ENCODE measurements around the gene SFT2D1. TPM values are rescaled to one million over a fixed set of nuclear protein-coding genes. Genes with fewer than 3 reads are reported as not detected.

Gene SFT2D1
- total and polyA plus RNA-seq, 2 of the 4 experiments (the other 2 are of a cell fraction), result 10.2 to 45.8 TPM

DNA sequence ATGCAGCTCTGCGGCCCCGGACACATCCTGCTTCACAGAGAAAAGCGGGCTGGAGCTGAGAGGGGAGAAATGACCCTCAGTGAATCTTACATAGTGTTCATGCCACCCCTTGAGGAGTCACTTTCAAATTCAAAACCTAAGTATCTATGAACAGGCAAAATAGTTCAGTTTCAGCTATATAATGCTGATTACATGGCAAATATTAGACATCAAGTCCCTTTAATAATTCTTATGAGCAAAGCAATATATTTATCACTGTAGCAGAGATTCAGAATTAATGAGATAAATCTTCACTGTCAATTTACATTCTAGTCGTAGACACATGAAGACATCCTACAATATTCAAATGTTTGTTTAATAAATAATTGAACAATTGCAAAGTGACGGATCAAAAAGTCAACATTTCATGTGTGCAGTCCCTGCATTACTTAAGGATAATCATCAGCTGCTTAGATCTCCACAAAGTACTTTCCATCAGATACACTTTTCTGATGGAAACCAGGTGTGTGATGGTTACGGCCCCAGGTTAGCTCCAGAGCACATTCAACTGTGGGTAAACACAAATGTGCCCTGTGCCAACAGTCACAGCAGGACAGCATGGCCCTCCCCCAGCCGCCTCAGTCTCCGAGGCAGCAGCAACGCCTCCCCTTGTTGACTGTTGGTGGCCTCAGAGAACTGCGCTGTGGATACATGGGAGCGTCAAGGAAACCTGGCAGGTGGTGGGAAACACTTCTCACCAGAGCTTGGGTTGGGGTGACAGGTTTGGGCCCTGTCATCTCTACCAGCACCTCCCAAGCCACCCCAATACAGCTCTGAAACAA, 33.4 kb downstream of the SFT2D1 start:
- dilution Hi-C loops (cut with HindIII; ENCODE audit: low sequenced_read_pairs, unreplicated experiment) (no loop called here), intact Hi-C loops (cut with micrococcal nuclease) (no loop called here), in situ Hi-C loops (cut with MboI; ENCODE audit: low sequenced_read_pairs) (no loop called here)
- Histone ChIP-seq H3K36me3 (ENCODE audit: control insufficient read depth, insufficient read depth, low read length) (no peaks in the 10 kb centered on the region), H2AK5ac (ENCODE audit: low read depth, low read length) (no peak overlapping the region), H4K5ac (ENCODE audit: low read depth, low read length) (no peak overlapping the region), H3K18ac (ENCODE audit: low read depth, low read length) (no peak overlapping the region), H3K4me2 (ENCODE audit: low read depth, low read length) (no peak overlapping the region; the same call in 1 of the 2 replicates), H4K8ac (ENCODE audit: low read depth in 2 of 2, low read length in 2 of 2) (no peak overlapping the region), H3K23ac (ENCODE audit: low read depth, low read length) (no peak overlapping the region), H3K4ac (ENCODE audit: low read depth, low read length) (no peak overlapping the region), H3K4me1 (ENCODE audit: control insufficient read depth, insufficient read depth, low read length) (no peaks in the 10 kb centered on the region; the same call in 1 of the 2 replicates), H4K91ac (ENCODE audit: insufficient read depth, low read depth, low read length) (no peak overlapping the region), H2BK15ac (ENCODE audit: low read depth, low read length) (no peak overlapping the region), H2BK20ac (ENCODE audit: low read depth, low read length) (no peak overlapping the region), H3K27me3 (ENCODE audit: control insufficient read depth, insufficient read depth, low read length) (peaks cover 55% of the 10 kb centered on the region), H3K4me3 (ENCODE audit: insufficient read depth, low read depth, low read length) (no peak overlapping the region), H3K56ac (ENCODE audit: extremely low read depth, insufficient read depth, low read length) (no peak overlapping the region), H3K14ac (replicated peaks; ENCODE audit: low read depth, low read length) (no peak overlapping the region), H3K27ac (ENCODE audit: insufficient read depth, low read length) (no peak overlapping the region), H3K79me1 (ENCODE audit: low read depth in 1 of 2, low read length in 2 of 2) (no peaks in the 10 kb centered on the region), H3K9me3 (ENCODE audit: control insufficient read depth, insufficient read depth, low read length) (no peaks in the 10 kb centered on the region), H4K20me1 (ENCODE audit: insufficient read depth, low read length) (no peaks in the 10 kb centered on the region), H2AFZ (replicated peaks; ENCODE audit: low read length, poor library complexity) (peak overlapping the region; percentile 71), H3K9ac (ENCODE audit: low read depth, low read length) (no peak overlapping the region), H2BK120ac (ENCODE audit: low read depth, low read length) (no peak overlapping the region), H2AK9ac (replicated peaks; ENCODE audit: low read depth, low read length, poor library complexity) (no peak overlapping the region), H2BK5ac (ENCODE audit: low read depth, low read length, poor library complexity, severe bottlenecking) (no peak overlapping the region), H3K9me1 (ENCODE audit: insufficient read depth, low read length) (no peaks in the 10 kb centered on the region)
- CTCF ChIA-PET, result interaction anchor here (1.5 kb wide), 1 partner anchor 73 kb away, joined by 3 read pairs; no protein-coding TSS in a partner anchor
- 33% methylated on average over 1 of the region's 11 CpGs; no CpG with 5 or more reads in 1 of the 2 experiments for WGBS, 2 experiments (ENCODE audit: extremely low coverage in 2 of 2, insufficient read length in 1 of 2)
- POLR2A ChIA-PET (ENCODE audit: unreplicated experiment), result no interaction called here
- ATAC-seq (ENCODE audit: low read depth) (no peak), DNase-seq (no peak)
- TF ChIP-seq MAZ (IDR thresholded peaks at IDR 0.05; ENCODE audit: borderline replicate concordance, low read depth, low read length) (no peak), CHD1 (IDR thresholded peaks at IDR 0.05; ENCODE audit: low read depth, low read length) (no peak)
- BruUV-seq (replicated peaks), result no TSS peak
